Liver (tissue), 3 donors: ENCODE data around the gene PEX6.

Source experiments
- FOXA1 ChIP-seq: IDR thresholded peaks from 2 replicates; pipeline ENCODE4 v1.6.1; 2016; ENCODE audit warnings: antibody characterized with exemption
- JUND ChIP-seq, 2 donors: IDR thresholded peaks; 2 replicates each; pipeline ENCODE4 v1.6.1; 2016; ENCODE audit warnings: antibody characterized with exemption in 2 of 2
- RAD21 ChIP-seq, 2 donors: IDR thresholded peaks; 2 replicates each; pipeline ENCODE4 v1.6.1; 2016; ENCODE audit warnings: antibody characterized with exemption in 2 of 2, mild to moderate bottlenecking in 2 of 2
- TF ChIP-seq, protein P1 (sequence below): fragments of 150-350 bp; IDR thresholded peaks from 2 replicates; pipeline ENCODE4 v1.5.1; 2017; ENCODE audit warnings: improper control_type of control experiment, low read depth, low read length; ENCODE audit not compliant: missing input control
- TF ChIP-seq, protein P2 (sequence below): IDR thresholded peaks from 2 replicates; pipeline ENCODE4 v1.6.1; 2016; ENCODE audit warnings: antibody characterized with exemption
- TF ChIP-seq, protein P3 (sequence below): IDR thresholded peaks from 2 replicates; pipeline ENCODE4 v1.6.1; 2016; ENCODE audit warnings: antibody characterized with exemption
- TF ChIP-seq, protein P4 (sequence below): IDR thresholded peaks from 2 replicates; pipeline ENCODE4 v1.6.1; 2016; ENCODE audit warnings: antibody characterized with exemption, mild to moderate bottlenecking
- donor health status: healthy.
- donor health status: healthy.

DNA sequence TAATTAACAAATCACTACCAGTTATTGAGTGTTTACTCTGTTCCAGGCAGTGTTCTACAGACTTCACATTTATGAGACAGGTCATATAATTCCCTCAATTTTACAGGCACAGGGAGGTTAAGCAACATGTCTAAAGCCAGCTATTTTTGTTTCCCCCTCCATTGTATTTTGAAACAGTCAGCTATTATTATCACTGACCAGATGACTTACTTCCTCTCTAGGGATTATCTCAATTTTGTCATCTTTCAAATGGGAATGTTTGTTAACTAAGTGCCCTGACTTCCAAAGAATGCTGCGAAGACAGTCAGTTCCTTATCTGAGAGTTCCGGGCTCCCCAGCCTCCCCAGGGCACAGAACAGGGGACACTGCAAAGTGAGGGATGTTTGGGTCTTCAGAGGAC lies 55.3 kb downstream of the PEX6 start:
- TF ChIP-seq, protein P1, sequence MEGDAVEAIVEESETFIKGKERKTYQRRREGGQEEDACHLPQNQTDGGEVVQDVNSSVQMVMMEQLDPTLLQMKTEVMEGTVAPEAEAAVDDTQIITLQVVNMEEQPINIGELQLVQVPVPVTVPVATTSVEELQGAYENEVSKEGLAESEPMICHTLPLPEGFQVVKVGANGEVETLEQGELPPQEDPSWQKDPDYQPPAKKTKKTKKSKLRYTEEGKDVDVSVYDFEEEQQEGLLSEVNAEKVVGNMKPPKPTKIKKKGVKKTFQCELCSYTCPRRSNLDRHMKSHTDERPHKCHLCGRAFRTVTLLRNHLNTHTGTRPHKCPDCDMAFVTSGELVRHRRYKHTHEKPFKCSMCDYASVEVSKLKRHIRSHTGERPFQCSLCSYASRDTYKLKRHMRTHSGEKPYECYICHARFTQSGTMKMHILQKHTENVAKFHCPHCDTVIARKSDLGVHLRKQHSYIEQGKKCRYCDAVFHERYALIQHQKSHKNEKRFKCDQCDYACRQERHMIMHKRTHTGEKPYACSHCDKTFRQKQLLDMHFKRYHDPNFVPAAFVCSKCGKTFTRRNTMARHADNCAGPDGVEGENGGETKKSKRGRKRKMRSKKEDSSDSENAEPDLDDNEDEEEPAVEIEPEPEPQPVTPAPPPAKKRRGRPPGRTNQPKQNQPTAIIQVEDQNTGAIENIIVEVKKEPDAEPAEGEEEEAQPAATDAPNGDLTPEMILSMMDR: no peak
- no peak for TF ChIP-seq JUND (IDR thresholded peaks at IDR 0.05)
- no peak for TF ChIP-seq FOXA1
- TF ChIP-seq, protein P2, sequence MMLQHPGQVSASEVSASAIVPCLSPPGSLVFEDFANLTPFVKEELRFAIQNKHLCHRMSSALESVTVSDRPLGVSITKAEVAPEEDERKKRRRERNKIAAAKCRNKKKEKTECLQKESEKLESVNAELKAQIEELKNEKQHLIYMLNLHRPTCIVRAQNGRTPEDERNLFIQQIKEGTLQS: no peak
- no peak for TF ChIP-seq RAD21 (IDR thresholded peaks at IDR 0.05)
- TF ChIP-seq, protein P3, sequence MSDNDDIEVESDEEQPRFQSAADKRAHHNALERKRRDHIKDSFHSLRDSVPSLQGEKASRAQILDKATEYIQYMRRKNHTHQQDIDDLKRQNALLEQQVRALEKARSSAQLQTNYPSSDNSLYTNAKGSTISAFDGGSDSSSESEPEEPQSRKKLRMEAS: no peak
- TF ChIP-seq, protein P4, sequence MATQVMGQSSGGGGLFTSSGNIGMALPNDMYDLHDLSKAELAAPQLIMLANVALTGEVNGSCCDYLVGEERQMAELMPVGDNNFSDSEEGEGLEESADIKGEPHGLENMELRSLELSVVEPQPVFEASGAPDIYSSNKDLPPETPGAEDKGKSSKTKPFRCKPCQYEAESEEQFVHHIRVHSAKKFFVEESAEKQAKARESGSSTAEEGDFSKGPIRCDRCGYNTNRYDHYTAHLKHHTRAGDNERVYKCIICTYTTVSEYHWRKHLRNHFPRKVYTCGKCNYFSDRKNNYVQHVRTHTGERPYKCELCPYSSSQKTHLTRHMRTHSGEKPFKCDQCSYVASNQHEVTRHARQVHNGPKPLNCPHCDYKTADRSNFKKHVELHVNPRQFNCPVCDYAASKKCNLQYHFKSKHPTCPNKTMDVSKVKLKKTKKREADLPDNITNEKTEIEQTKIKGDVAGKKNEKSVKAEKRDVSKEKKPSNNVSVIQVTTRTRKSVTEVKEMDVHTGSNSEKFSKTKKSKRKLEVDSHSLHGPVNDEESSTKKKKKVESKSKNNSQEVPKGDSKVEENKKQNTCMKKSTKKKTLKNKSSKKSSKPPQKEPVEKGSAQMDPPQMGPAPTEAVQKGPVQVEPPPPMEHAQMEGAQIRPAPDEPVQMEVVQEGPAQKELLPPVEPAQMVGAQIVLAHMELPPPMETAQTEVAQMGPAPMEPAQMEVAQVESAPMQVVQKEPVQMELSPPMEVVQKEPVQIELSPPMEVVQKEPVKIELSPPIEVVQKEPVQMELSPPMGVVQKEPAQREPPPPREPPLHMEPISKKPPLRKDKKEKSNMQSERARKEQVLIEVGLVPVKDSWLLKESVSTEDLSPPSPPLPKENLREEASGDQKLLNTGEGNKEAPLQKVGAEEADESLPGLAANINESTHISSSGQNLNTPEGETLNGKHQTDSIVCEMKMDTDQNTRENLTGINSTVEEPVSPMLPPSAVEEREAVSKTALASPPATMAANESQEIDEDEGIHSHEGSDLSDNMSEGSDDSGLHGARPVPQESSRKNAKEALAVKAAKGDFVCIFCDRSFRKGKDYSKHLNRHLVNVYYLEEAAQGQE: no peak
